ENCODE measurements around the gene TOMM22.

DNA sequence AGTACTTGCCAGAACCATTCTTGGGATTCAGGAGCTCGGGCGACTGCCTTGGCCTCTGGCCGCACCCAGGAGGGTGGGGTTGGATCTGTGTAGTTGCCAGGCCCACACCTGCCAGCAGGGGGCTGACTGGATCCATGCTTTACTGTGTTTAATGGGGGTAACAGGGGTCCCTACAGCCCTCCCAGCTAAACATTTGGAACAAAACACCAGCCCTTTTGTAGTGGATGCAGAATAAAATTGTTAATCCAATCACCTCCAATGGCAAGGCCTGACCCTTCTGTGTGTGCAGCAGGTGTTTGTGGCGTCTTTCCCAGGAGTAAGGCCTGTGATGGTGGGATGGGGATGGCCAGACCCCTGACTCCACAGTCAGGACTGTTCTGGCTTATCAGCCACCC, 51.6 kb downstream of the TOMM22 start:
- TF ChIP-seq, protein P1, sequence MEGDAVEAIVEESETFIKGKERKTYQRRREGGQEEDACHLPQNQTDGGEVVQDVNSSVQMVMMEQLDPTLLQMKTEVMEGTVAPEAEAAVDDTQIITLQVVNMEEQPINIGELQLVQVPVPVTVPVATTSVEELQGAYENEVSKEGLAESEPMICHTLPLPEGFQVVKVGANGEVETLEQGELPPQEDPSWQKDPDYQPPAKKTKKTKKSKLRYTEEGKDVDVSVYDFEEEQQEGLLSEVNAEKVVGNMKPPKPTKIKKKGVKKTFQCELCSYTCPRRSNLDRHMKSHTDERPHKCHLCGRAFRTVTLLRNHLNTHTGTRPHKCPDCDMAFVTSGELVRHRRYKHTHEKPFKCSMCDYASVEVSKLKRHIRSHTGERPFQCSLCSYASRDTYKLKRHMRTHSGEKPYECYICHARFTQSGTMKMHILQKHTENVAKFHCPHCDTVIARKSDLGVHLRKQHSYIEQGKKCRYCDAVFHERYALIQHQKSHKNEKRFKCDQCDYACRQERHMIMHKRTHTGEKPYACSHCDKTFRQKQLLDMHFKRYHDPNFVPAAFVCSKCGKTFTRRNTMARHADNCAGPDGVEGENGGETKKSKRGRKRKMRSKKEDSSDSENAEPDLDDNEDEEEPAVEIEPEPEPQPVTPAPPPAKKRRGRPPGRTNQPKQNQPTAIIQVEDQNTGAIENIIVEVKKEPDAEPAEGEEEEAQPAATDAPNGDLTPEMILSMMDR (IDR thresholded peaks at IDR 0.05 in 8 of 11, conservative IDR thresholded peaks at IDR 0.05 in 3 of 11): peak; percentile 35 to 90 (median 74)
- peak; percentile 46 to 71 (median 55) for TF ChIP-seq POLR2AphosphoS5 (IDR thresholded peaks at IDR 0.05)
- TF ChIP-seq POLR2A (IDR thresholded peaks at IDR 0.05): no peak
